ENCODE measurements around the gene NPC1L1. TPM values are rescaled to one million over a fixed set of nuclear protein-coding genes. Genes with fewer than 3 reads are reported as not detected.
A peak's percentile ranks its signal among the peaks of the same experiment; 100 is the strongest.

The NPC1L1 gene
- total RNA-seq, 1 experiment from 2014 or later = 0.15 TPM

GRCh38 chr7:44488955-44489354 is 52.2 kb downstream of the NPC1L1 start:
- no peaks in the 10 kb centered on the region for H4K20me1 ChIP-seq (ENCODE audit: insufficient read depth)
- DNase-seq (ENCODE audit: low read depth, low spot score) (no peak), ATAC-seq (no peak)
- ChIA-PET RAD21 (ENCODE audit: low non-redundant PET in 1 of 2, low total read pairs in 2 of 2, uncharacterized antibody in 2 of 2, unreplicated experiment in 2 of 2) (no interaction called here), POLR2A (no interaction called here), CTCF (no interaction called here)
- TF ChIP-seq CEBPB (IDR thresholded peaks at IDR 0.05; ENCODE audit: low read depth) (no peak), MAX (IDR thresholded peaks at IDR 0.05) (no peak), ZBTB33 (IDR thresholded peaks at IDR 0.05; ENCODE audit: extremely low read depth, insufficient replicate concordance, low read length) (no peak), CBX3 (IDR thresholded peaks at IDR 0.05; ENCODE audit: low read depth) (no peak), ZNF274 (IDR thresholded peaks at IDR 0.05; ENCODE audit: low read depth, low read length) (no peak)
- intact Hi-C loops (cut with micrococcal nuclease) = no loop called here
- BruUV-seq (replicated peaks) = no TSS peak
- H3K9me2 ChIP-seq (ENCODE audit: insufficient read depth) = no peaks in the 10 kb centered on the region
- H3K4me3 ChIP-seq (replicated peaks in 1 of 2; ENCODE audit: low read depth in 1 of 2, low read length in 2 of 2) = peak overlapping the region; percentile 79 to 95
- peaks cover 64% of the 10 kb centered on the region for H3K79me2 ChIP-seq (ENCODE audit: insufficient read depth, low read length)
- peak overlapping the region; percentile 83 for H3K4me2 ChIP-seq (ENCODE audit: low read length)
- peaks cover 7 to 19% of the 10 kb centered on the region in 2 experiments for H3K36me3 ChIP-seq (ENCODE audit: control insufficient read depth in 1 of 2, insufficient read depth in 2 of 2, low read length in 2 of 2)
- H3K9me3 ChIP-seq (ENCODE audit: control insufficient read depth in 1 of 2, insufficient read depth in 1 of 2, low read depth in 1 of 2, low read length in 2 of 2) = no peaks in the 10 kb centered on the region
- H3K27me3 ChIP-seq (ENCODE audit: insufficient read depth, low read length) = no peaks in the 10 kb centered on the region
- 0 out of 2 replicates have a peak overlapping the region, but pooled peaks have one; percentile 91 for H3K9ac ChIP-seq (ENCODE audit: low read length)
- H3K27ac ChIP-seq (ENCODE audit: low read depth, low read length) = no peak overlapping the region
- no peak overlapping the region for H2AFZ ChIP-seq (ENCODE audit: low read depth, low read length, poor library complexity, severe bottlenecking)
- H3K4me1 ChIP-seq (ENCODE audit: control insufficient read depth in 1 of 2, insufficient read depth in 2 of 2, low read length in 2 of 2) = peaks cover 5 to 16% of the 10 kb centered on the region in 2 experiments

DNA sequence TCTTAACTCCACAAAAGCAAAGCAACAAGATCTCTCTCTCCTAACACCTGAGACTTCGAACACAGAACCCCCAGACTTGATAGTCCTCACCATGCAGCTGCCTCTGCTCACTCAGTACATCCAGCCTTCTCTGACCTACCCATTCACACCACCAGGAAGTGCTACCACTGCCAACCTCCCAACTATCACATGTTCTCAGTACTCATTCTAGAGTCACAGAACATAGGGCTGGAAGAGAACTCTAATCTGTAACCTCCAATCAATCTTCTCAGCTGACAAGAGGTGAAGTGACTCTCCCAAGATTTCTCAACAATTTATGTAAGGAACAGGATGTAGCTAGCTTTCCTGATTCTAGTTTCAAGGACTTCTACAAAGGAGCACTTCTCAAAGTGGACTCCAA is 54.4 kb downstream of the NPC1L1 start:
- no peak for DNase-seq (ENCODE audit: low read depth, low spot score)
- RAD21 ChIA-PET (ENCODE audit: low non-redundant PET in 1 of 2, low total read pairs in 2 of 2, uncharacterized antibody in 2 of 2, unreplicated experiment in 2 of 2) = no interaction called here
- Histone ChIP-seq H3K79me2 (ENCODE audit: insufficient read depth, low read length) (peaks cover 86% of the 10 kb centered on the region), H3K27ac (ENCODE audit: low read depth, low read length) (no peak overlapping the region), H3K27me3 (ENCODE audit: insufficient read depth, low read length) (no peaks in the 10 kb centered on the region), H4K20me1 (ENCODE audit: insufficient read depth) (no peaks in the 10 kb centered on the region), H3K9me2 (ENCODE audit: insufficient read depth) (no peaks in the 10 kb centered on the region), H3K4me2 (ENCODE audit: low read length) (no peak overlapping the region), H3K9ac (ENCODE audit: low read length) (no peak overlapping the region), H3K4me3 (replicated peaks in 1 of 2; ENCODE audit: low read depth in 1 of 2, low read length in 2 of 2) (no peak overlapping the region), H3K36me3 (ENCODE audit: control insufficient read depth in 1 of 2, insufficient read depth in 2 of 2, low read length in 2 of 2) (peaks cover 18 to 41% of the 10 kb centered on the region in 2 experiments), H3K4me1 (ENCODE audit: control insufficient read depth in 1 of 2, insufficient read depth in 2 of 2, low read length in 2 of 2) (peaks cover 5 to 16% of the 10 kb centered on the region in 2 experiments), H2AFZ (ENCODE audit: low read depth, low read length, poor library complexity, severe bottlenecking) (no peak overlapping the region), H3K9me3 (ENCODE audit: control insufficient read depth in 1 of 2, insufficient read depth in 1 of 2, low read depth in 1 of 2, low read length in 2 of 2) (no peaks in the 10 kb centered on the region)
- ATAC-seq = no peak
- CTCF ChIA-PET = no interaction called here
- TF ChIP-seq POLR2A (IDR thresholded peaks at IDR 0.05; ENCODE audit: borderline replicate concordance, extremely low read depth, insufficient read depth, insufficient read length) = no peak
- TF ChIP-seq SRF (IDR thresholded peaks at IDR 0.05; ENCODE audit: low read depth) = no peak
- no peak for TF ChIP-seq SIN3A (IDR thresholded peaks at IDR 0.05; ENCODE audit: low read depth)
- TF ChIP-seq CBX3 (IDR thresholded peaks at IDR 0.05; ENCODE audit: low read depth) = no peak
- TF ChIP-seq RAD21 (IDR thresholded peaks at IDR 0.05; ENCODE audit: low read depth) = no peak
- no peak for TF ChIP-seq ZBTB33 (IDR thresholded peaks at IDR 0.05; ENCODE audit: extremely low read depth, insufficient replicate concordance, low read length)
- TF ChIP-seq CEBPB (IDR thresholded peaks at IDR 0.05; ENCODE audit: low read depth) = no peak
- POLR2A ChIA-PET = no interaction called here
- no TSS peak for BruUV-seq (replicated peaks)
- intact Hi-C loops (cut with micrococcal nuclease) = no loop called here

Measured in HCT116 (cell line).